Panc1 (cell line): ENCODE results near the gene FAM149A. TPM values are rescaled to one million over a fixed set of nuclear protein-coding genes. Genes with fewer than 3 reads are reported as not detected.

Experiments
- ATAC-seq: fragments of 200-7000 bp; cut with Tn5 transposase; 2 replicates; pipeline ENCODE4 v1.9.1; 2020; ENCODE audit warnings: mild to moderate bottlenecking, moderate library complexity
- BruUV-seq: library from RNA; stranded (reverse); fragments of 400-500 nt; replicated peaks from 2 replicates; lab custom pipeline; 2021; lab: Mats Ljungman, UMichigan
- CTCF ChIA-PET: fragments of 300-600 bp; sonication (Branson Sonifier 250); formaldehyde crosslinking; loops from one replicate; lab custom pipeline; 2022; ENCODE audit warnings: antibody characterized with exemption; lab: Charles Lee
- POLR2A ChIA-PET: fragments of 300-600 bp; sonication (Branson Sonifier 250); formaldehyde crosslinking; loops from one replicate; lab custom pipeline; 2022; ENCODE audit warnings: antibody characterized with exemption; lab: Charles Lee
- DNase-seq: peaks from one replicate; pipeline ENCODE4 v3.0.0-alpha.2; 2010; ENCODE audit warnings: low read depth, low spot score
- H3K27ac ChIP-seq: 2 replicates; pipeline ENCODE4 v1.5.1; 2011; ENCODE audit warnings: mild to moderate bottlenecking, low read length, inconsistent platforms
- H3K27me3 ChIP-seq: fragments of 200-500 bp; sonication (Bioruptor generic); 2 replicates; pipeline ENCODE4 v1.6.0; 2014; ENCODE audit warnings: low read length, inconsistent platforms; ENCODE audit not compliant: control insufficient read depth, insufficient read depth
- H3K36me3 ChIP-seq: fragments of 200-500 bp; sonication (Bioruptor generic); 2 replicates; pipeline ENCODE4 v1.5.1; 2014; ENCODE audit warnings: inconsistent platforms, mild to moderate bottlenecking, low read length, moderate library complexity; ENCODE audit not compliant: control insufficient read depth, insufficient read depth
- H3K4me1 ChIP-seq: 2 replicates; pipeline ENCODE4 v1.5.1; 2011; ENCODE audit warnings: inconsistent platforms, mild to moderate bottlenecking, low read length, moderate library complexity; ENCODE audit not compliant: control insufficient read depth, insufficient read depth
- H3K4me3 ChIP-seq, 2 experiments: 2 replicates each; pipeline ENCODE4 v1.5.1; 2011 to 2012; ENCODE audit warnings: low read depth in 2 of 2, low read length in 2 of 2, mild to moderate bottlenecking in 2 of 2, inconsistent platforms in 1 of 2, moderate library complexity in 1 of 2
- H3K9me3 ChIP-seq: fragments of 200-500 bp; sonication (Bioruptor generic); 2 replicates; pipeline ENCODE4 v1.5.1; 2014; ENCODE audit warnings: low read depth, mild to moderate bottlenecking, inconsistent platforms, low read length, moderate library complexity; ENCODE audit not compliant: control insufficient read depth, insufficient read depth
- CTCF ChIP-seq: fragments of 450-650 bp; IDR thresholded peaks from 2 replicates; pipeline ENCODE4 v1.5.1; 2017; ENCODE audit warnings: mild to moderate bottlenecking
- POLR2AphosphoS5 ChIP-seq: IDR thresholded peaks from 2 replicates; pipeline ENCODE4 v1.6.1; 2012; ENCODE audit warnings: mild to moderate bottlenecking, low read depth, low read length, moderate library complexity
- REST ChIP-seq, 2 experiments: IDR thresholded peaks; 2 replicates each; pipeline ENCODE4 v1.6.1; 2011 to 2012; ENCODE audit warnings: low read depth in 2 of 2, control low read depth in 1 of 2, low read length in 1 of 2, mild to moderate bottlenecking in 1 of 2, moderate library complexity in 1 of 2; ENCODE audit not compliant: insufficient read depth in 1 of 2
- SIN3A ChIP-seq: IDR thresholded peaks from 2 replicates; pipeline ENCODE4 v1.6.1; 2012; ENCODE audit warnings: low read depth, mild to moderate bottlenecking, low read length, moderate library complexity, borderline replicate concordance; ENCODE audit not compliant: insufficient read depth
- TCF7L2 ChIP-seq: IDR thresholded peaks from 2 replicates; pipeline ENCODE4 v1.6.1; 2011; ENCODE audit warnings: mild to moderate bottlenecking, low read depth, low read length, inconsistent platforms
- in situ Hi-C: cut with HindIII; loops from 2 replicates; pipeline ENCODE4 v1.10.0; 2016; ENCODE audit warnings: low sequenced_read_pairs, low pct_unique_long_range_greater_than_20kb
- intact Hi-C: fragments of 100-400 bp; cut with micrococcal nuclease; formaldehyde crosslinking; loops from one replicate; pipeline ENCODE4 v1.10.0; 2022; ENCODE audit not compliant: unreplicated experiment
- total RNA-seq: library from RNA; stranded (reverse); gene quantifications from one replicate; pipeline ENCODE4 v1.2.1, GENCODE V29; 2021; ENCODE audit not compliant: unreplicated experiment

FAM149A gene
- total RNA-seq, 1 experiment from 2014 or later: 0.13 TPM

GRCh38 chr4:186193851-186194250 lies 89.3 kb downstream of the FAM149A start:
- no peaks in the 10 kb centered on the region for H3K36me3 ChIP-seq
- in situ Hi-C loops: no loop called here
- BruUV-seq: no TSS peak
- TF ChIP-seq SIN3A: no peak
- TF ChIP-seq TCF7L2: no peak
- TF ChIP-seq POLR2AphosphoS5: no peak
- TF ChIP-seq CTCF: no peak
- TF ChIP-seq REST (IDR thresholded peaks at IDR 0.05; ENCODE audit: insufficient read depth in 1 of 2, low read depth in 2 of 2, low read length in 1 of 2): no peak
- H3K4me1 ChIP-seq: no peaks in the 10 kb centered on the region; the same call in 1 of the 2 replicates
- DNase-seq (no peak), ATAC-seq (no peak)
- POLR2A ChIA-PET: no interaction called here
- H3K27me3 ChIP-seq: no peaks in the 10 kb centered on the region
- CTCF ChIA-PET: no interaction called here
- H3K4me3 ChIP-seq: no peak overlapping the region
- H3K9me3 ChIP-seq: no peaks in the 10 kb centered on the region
- intact Hi-C loops: no loop called here
- no peak overlapping the region for H3K27ac ChIP-seq

DNA sequence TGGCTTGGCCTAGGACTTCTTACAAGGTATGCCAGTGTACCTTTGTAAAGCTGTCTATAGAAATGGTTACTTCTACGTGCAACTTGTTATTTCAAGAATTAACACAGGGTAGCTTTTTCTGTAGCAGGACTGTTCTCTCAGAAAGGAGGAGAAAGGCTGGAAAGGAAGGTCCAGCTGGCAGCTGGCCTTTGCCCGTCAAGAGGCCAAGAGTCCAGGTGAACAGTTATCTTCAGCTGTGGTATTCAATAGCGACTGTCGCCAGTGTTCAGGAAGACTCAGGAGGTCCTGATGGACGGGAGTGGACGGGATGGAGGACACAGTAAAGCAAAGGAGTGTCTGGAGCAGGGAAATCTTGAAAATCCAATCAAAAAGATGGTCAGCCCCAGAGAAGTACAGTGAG lies 91.6 kb downstream of the FAM149A start:
- H3K27ac ChIP-seq: no peak overlapping the region
- ATAC-seq: no peak
- no peaks in the 10 kb centered on the region for H3K27me3 ChIP-seq
- DNase-seq: no peak
- TF ChIP-seq CTCF (no peak), REST (IDR thresholded peaks at IDR 0.05; ENCODE audit: insufficient read depth in 1 of 2, low read depth in 2 of 2, low read length in 1 of 2) (no peak), TCF7L2 (no peak), SIN3A (no peak), POLR2AphosphoS5 (no peak)
- BruUV-seq: no TSS peak
- no peaks in the 10 kb centered on the region; the same call in 1 of the 2 replicates for H3K4me1 ChIP-seq
- in situ Hi-C loops: no loop called here
- no peak overlapping the region for H3K4me3 ChIP-seq
- no peaks in the 10 kb centered on the region for H3K9me3 ChIP-seq
- POLR2A ChIA-PET: no interaction called here
- intact Hi-C loops: no loop called here
- CTCF ChIA-PET: no interaction called here
- H3K36me3 ChIP-seq: no peaks in the 10 kb centered on the region
